Effector memory CD8-positive, alpha-beta T cell (primary cell): Measurements from ENCODE around the gene DAD1.

Experiments
- ATAC-seq: fragments of 150-1000 bp; cut with Tn5 transposase; replicated peaks from 2 replicates; pipeline ENCODE4 v1.10.0; 2021; ENCODE audit warnings: mild to moderate bottlenecking, moderate library complexity
- DNase-seq, 3 experiments: peaks; one replicate each; pipeline ENCODE4 v3.0.0; 2021
- H3K27ac Mint-ChIP-seq, 2 donors: one replicate each; pipeline ENCODE4 v1.8.0; 2022; ENCODE audit warnings: mild to moderate bottlenecking in 2 of 2, mixed read lengths in 2 of 2, moderate library complexity in 2 of 2
- H3K27me3 Mint-ChIP-seq, 2 donors: one replicate each; pipeline ENCODE4 v1.8.0; 2022; ENCODE audit warnings: mixed read lengths in 2 of 2
- H3K36me3 Mint-ChIP-seq: one replicate; pipeline ENCODE4 v1.8.0; 2022; ENCODE audit warnings: mild to moderate bottlenecking, moderate library complexity, mixed read lengths; ENCODE audit not compliant: insufficient read depth
- H3K4me1 Mint-ChIP-seq, 2 donors: one replicate each; pipeline ENCODE4 v1.8.0; 2022; ENCODE audit warnings: low read depth in 2 of 2, mixed read lengths in 2 of 2
- H3K4me3 Mint-ChIP-seq, 2 donors: one replicate each; pipeline ENCODE4 v1.8.0; 2022; ENCODE audit warnings: mild to moderate bottlenecking in 2 of 2, mixed read lengths in 2 of 2, moderate library complexity in 2 of 2
- H3K9me3 Mint-ChIP-seq, 2 donors: one replicate each; pipeline ENCODE4 v1.8.0; 2022; ENCODE audit warnings: mixed read lengths in 2 of 2

DAD1 gene

GRCh38 chr14:22541721-22542120 is 47.3 kb downstream of the DAD1 start:
- Mint-ChIP-seq H3K36me3 (peaks cover 99% of the 10 kb centered on the region), H3K9me3 (no peaks in the 10 kb centered on the region), H3K27ac (peak overlapping the region; percentile 97 to 99), H3K4me3 (peak overlapping the region; percentile 81 to 91), H3K27me3 (no peaks in the 10 kb centered on the region), H3K4me1 (peaks cover 86 to 96% of the 10 kb centered on the region in 2 donors)
- DNase-seq (no peak), ATAC-seq (no peak)

GRCh38 chr14:22540811-22541360 is 48.1 kb downstream of the DAD1 start:
- ATAC-seq (no peak), DNase-seq (no peak)
- Mint-ChIP-seq H3K27ac (peak overlapping the region; percentile 97 to 99), H3K9me3 (no peaks in the 10 kb centered on the region), H3K36me3 (peaks cover 99% of the 10 kb centered on the region), H3K27me3 (no peaks in the 10 kb centered on the region), H3K4me3 (peak overlapping the region; percentile 81 to 91), H3K4me1 (peaks cover 82 to 93% of the 10 kb centered on the region in 2 donors)

- peak overlapping the region; percentile 81 to 91 for H3K4me3 Mint-ChIP-seq
- peaks cover 82 to 90% of the 10 kb centered on the region in 2 donors for H3K4me1 Mint-ChIP-seq
- peaks cover 96% of the 10 kb centered on the region for H3K36me3 Mint-ChIP-seq
- no peaks in the 10 kb centered on the region for H3K9me3 Mint-ChIP-seq
- DNase-seq (no peak), ATAC-seq (no peak)
- peak overlapping the region; percentile 97 to 99 for H3K27ac Mint-ChIP-seq
- H3K27me3 Mint-ChIP-seq: no peaks in the 10 kb centered on the region
Observed at GRCh38 chr14:22540293-22540692, 48.7 kb downstream of the DAD1 start.

- Mint-ChIP-seq H3K27ac (peak overlapping the region; percentile 97 to 99), H3K4me3 (peak overlapping the region; percentile 81 to 91), H3K36me3 (peaks cover 96% of the 10 kb centered on the region), H3K9me3 (no peaks in the 10 kb centered on the region), H3K27me3 (no peaks in the 10 kb centered on the region), H3K4me1 (peaks cover 81 to 90% of the 10 kb centered on the region in 2 donors)
- ATAC-seq: peak; percentile 13
- DNase-seq: no peak
Observed at GRCh38 chr14:22539831-22540230, 49.2 kb downstream of the DAD1 start.

- ATAC-seq (no peak), DNase-seq (no peak)
- Mint-ChIP-seq H3K27me3 (no peaks in the 10 kb centered on the region), H3K36me3 (peaks cover 96% of the 10 kb centered on the region), H3K4me1 (peaks cover 78 to 87% of the 10 kb centered on the region in 2 donors), H3K27ac (peak overlapping the region; percentile 97 to 99), H3K4me3 (peak overlapping the region; percentile 81 to 91), H3K9me3 (no peaks in the 10 kb centered on the region)
Observed at GRCh38 chr14:22538671-22539228, 50.3 kb downstream of the DAD1 start.

- Mint-ChIP-seq H3K27ac (peak overlapping the region; percentile 97 to 99), H3K27me3 (no peaks in the 10 kb centered on the region), H3K4me1 (peaks cover 80 to 89% of the 10 kb centered on the region in 2 donors), H3K36me3 (peaks cover 97% of the 10 kb centered on the region), H3K9me3 (no peaks in the 10 kb centered on the region), H3K4me3 (peak overlapping the region; percentile 81 to 91)
- DNase-seq (no peak), ATAC-seq (no peak)
Observed at GRCh38 chr14:22537436-22538310, 51.4 kb downstream of the DAD1 start.

GRCh38 chr14:22536853-22537338 is 52.1 kb downstream of the DAD1 start:
- H3K4me3 Mint-ChIP-seq: peak overlapping the region; percentile 81 to 91
- no peaks in the 10 kb centered on the region for H3K9me3 Mint-ChIP-seq
- ATAC-seq: peak; percentile 94
- peak overlapping the region; percentile 97 to 99 for H3K27ac Mint-ChIP-seq
- H3K36me3 Mint-ChIP-seq: peaks cover 97% of the 10 kb centered on the region
- peak; percentile 54 to 61 (median 57) for DNase-seq
- H3K27me3 Mint-ChIP-seq: no peaks in the 10 kb centered on the region
- peaks cover 81 to 88% of the 10 kb centered on the region in 2 donors for H3K4me1 Mint-ChIP-seq

GRCh38 chr14:22535916-22536315 is 53.1 kb downstream of the DAD1 start:
- Mint-ChIP-seq H3K27me3 (no peaks in the 10 kb centered on the region), H3K27ac (peak overlapping the region; percentile 97 to 99), H3K9me3 (no peaks in the 10 kb centered on the region), H3K36me3 (peaks cover 97% of the 10 kb centered on the region), H3K4me3 (peak overlapping the region in 1 of 2 donors; percentile 91), H3K4me1 (peaks cover 80 to 86% of the 10 kb centered on the region in 2 donors)
- DNase-seq (no peak), ATAC-seq (no peak)

- Mint-ChIP-seq H3K36me3 (peaks cover 96% of the 10 kb centered on the region), H3K4me1 (peaks cover 75 to 82% of the 10 kb centered on the region in 2 donors), H3K27me3 (no peaks in the 10 kb centered on the region), H3K4me3 (peak overlapping the region; percentile 75 to 91), H3K27ac (peak overlapping the region; percentile 86 to 99), H3K9me3 (no peaks in the 10 kb centered on the region)
- ATAC-seq (no peak), DNase-seq (no peak)
Observed at GRCh38 chr14:22535126-22535525, 53.9 kb downstream of the DAD1 start.

- no peaks in the 10 kb centered on the region for H3K9me3 Mint-ChIP-seq
- H3K27me3 Mint-ChIP-seq: no peaks in the 10 kb centered on the region
- peaks cover 75 to 82% of the 10 kb centered on the region in 2 donors for H3K4me1 Mint-ChIP-seq
- ATAC-seq: no peak
- H3K36me3 Mint-ChIP-seq: peaks cover 96% of the 10 kb centered on the region
- peak overlapping the region; percentile 86 to 99 for H3K27ac Mint-ChIP-seq
- peak overlapping the region; percentile 75 to 91 for H3K4me3 Mint-ChIP-seq
- DNase-seq: no peak
Observed at GRCh38 chr14:22534547-22534946, 54.5 kb downstream of the DAD1 start.

- DNase-seq: no peak
- H3K9me3 Mint-ChIP-seq: no peaks in the 10 kb centered on the region
- H3K27ac Mint-ChIP-seq: peak overlapping the region; percentile 94 to 99
- H3K4me1 Mint-ChIP-seq: peaks cover 75 to 81% of the 10 kb centered on the region in 2 donors
- no peaks in the 10 kb centered on the region for H3K27me3 Mint-ChIP-seq
- H3K4me3 Mint-ChIP-seq: peak overlapping the region; percentile 75 to 91
- no peak for ATAC-seq
- H3K36me3 Mint-ChIP-seq: peaks cover 96% of the 10 kb centered on the region
Observed at GRCh38 chr14:22533739-22534359, 55.2 kb downstream of the DAD1 start.

- H3K4me3 Mint-ChIP-seq: peak overlapping the region; percentile 75 to 91
- no peaks in the 10 kb centered on the region for H3K27me3 Mint-ChIP-seq
- no peaks in the 10 kb centered on the region for H3K9me3 Mint-ChIP-seq
- no peak for ATAC-seq
- peak overlapping the region; percentile 94 to 99 for H3K27ac Mint-ChIP-seq
- no peak for DNase-seq
- peaks cover 75 to 81% of the 10 kb centered on the region in 2 donors for H3K4me1 Mint-ChIP-seq
- peaks cover 96% of the 10 kb centered on the region for H3K36me3 Mint-ChIP-seq
Observed at GRCh38 chr14:22533057-22533704, 55.8 kb downstream of the DAD1 start.
